ENCODE data around the gene THAP9.
"Not testable (repeated sequence)": the region's sequence is repeated elsewhere in the genome, so short reads cannot be mapped to it uniquely, and the experiment has no call there.

THAP9 gene

GRCh38 chr4:82900411-82901182 is at the start of gene THAP9:
TSS of gene THAP9 (plus strand) at chr4:82900735. CDS start at chr4:82900803, 68 bp downstream.
- peak; percentile 100 for DNase-seq (ENCODE audit: low read depth)

GRCh38 chr4:82851318-82851717 is 49.2 kb upstream of the THAP9 start:
- no peak for DNase-seq (ENCODE audit: low read depth)

GRCh38 chr4:82851885-82852750 is 48.4 kb upstream of the THAP9 start:
- peak; percentile 44 for DNase-seq (ENCODE audit: low read depth)

GRCh38 chr4:82852751-82853285 is 47.7 kb upstream of the THAP9 start:
- DNase-seq (ENCODE audit: low read depth), result no peak

- not testable (repeated sequence) for DNase-seq (ENCODE audit: low read depth)
These were observed 40.0 kb upstream of the THAP9 start for GRCh38 chr4:82860487-82860886.

- DNase-seq (ENCODE audit: low read depth), result no peak
These were observed 39.0 kb upstream of the THAP9 start for GRCh38 chr4:82861529-82861928.

GRCh38 chr4:82864336-82864979 is 36.1 kb upstream of the THAP9 start:
- DNase-seq (ENCODE audit: low read depth), result no peak

- peak; percentile 94 for DNase-seq (ENCODE audit: low read depth)
These were observed 34.9 kb upstream of the THAP9 start for GRCh38 chr4:82865592-82865991.

- peak; percentile 37 for DNase-seq (ENCODE audit: low read depth)
These were observed 34.5 kb upstream of the THAP9 start for GRCh38 chr4:82866033-82866432.

GRCh38 chr4:82866706-82867385 is 33.7 kb upstream of the THAP9 start:
- DNase-seq (ENCODE audit: low read depth), result peak; percentile 50

- DNase-seq (ENCODE audit: low read depth), result no peak
These were observed 32.0 kb upstream of the THAP9 start for GRCh38 chr4:82868572-82868971.

GRCh38 chr4:82885410-82885809 is 15.1 kb upstream of the THAP9 start:
- DNase-seq (ENCODE audit: low read depth), result no peak

- no peak for DNase-seq (ENCODE audit: low read depth)
These were observed 14.2 kb upstream of the THAP9 start for GRCh38 chr4:82886147-82886942.

GRCh38 chr4:82889287-82889686 is 11.2 kb upstream of the THAP9 start:
- DNase-seq (ENCODE audit: low read depth), result no peak

- no peak for DNase-seq (ENCODE audit: low read depth)
These were observed 10.0 kb upstream of the THAP9 start for GRCh38 chr4:82890528-82890900.

- DNase-seq (ENCODE audit: low read depth), result peak; percentile 97
These were observed 9.4 kb upstream of the THAP9 start, which contains the start of gene SEC31A for GRCh38 chr4:82890901-82891706. TSS of gene SEC31A (minus strand) at chr4:82891153. CDS start at chr4:82881936, 9,217 bp downstream.

- DNase-seq (ENCODE audit: low read depth), result peak; percentile 49
These were observed 8.6 kb upstream of the THAP9 start for GRCh38 chr4:82891707-82892466.

GRCh38 chr4:82892467-82892802 is 8.1 kb upstream of the THAP9 start:
- DNase-seq (ENCODE audit: low read depth), result no peak

GRCh38 chr4:82893942-82894341 is 6.6 kb upstream of the THAP9 start:
- DNase-seq (ENCODE audit: low read depth), result peak; percentile 13

Measured in EH (cell line).